Stomach smooth muscle (tissue), 2 donors: ENCODE data around the gene TTC28.

ENCODE experiments used
- H3K27ac ChIP-seq: one replicate; pipeline ENCODE4 v1.7.0; 2013; ENCODE audit warnings: mild to moderate bottlenecking, low read length, inconsistent platforms
- H3K27me3 ChIP-seq, 2 donors: one replicate each; pipeline ENCODE4 v1.7.0; 2013; ENCODE audit warnings: low read length in 2 of 2; ENCODE audit not compliant: insufficient read depth in 2 of 2, control insufficient read depth in 1 of 2
- H3K36me3 ChIP-seq, 2 donors: one replicate each; pipeline ENCODE4 v1.7.0; 2013; ENCODE audit warnings: low read length in 2 of 2; ENCODE audit not compliant: control insufficient read depth in 2 of 2, insufficient read depth in 2 of 2
- H3K4me1 ChIP-seq: one replicate; pipeline ENCODE4 v1.7.0; 2013; ENCODE audit warnings: low read length; ENCODE audit not compliant: control insufficient read depth, insufficient read depth
- H3K4me3 ChIP-seq, 2 donors: one replicate each; pipeline ENCODE4 v1.7.0; 2013; ENCODE audit warnings: low read length in 2 of 2
- H3K9ac ChIP-seq, 2 donors: one replicate each; pipeline ENCODE4 v1.7.0; 2013; ENCODE audit warnings: low read length in 2 of 2, mild to moderate bottlenecking in 1 of 2
- H3K9me3 ChIP-seq, 2 donors: one replicate each; pipeline ENCODE4 v1.7.0; 2013; ENCODE audit warnings: low read length in 2 of 2; ENCODE audit not compliant: control insufficient read depth in 2 of 2
- donor health status: healthy.
- donor health status: Pancreatic carcinoma.

TTC28 gene

GRCh38 chr22:28141614-28142013 is 538.0 kb downstream of the TTC28 start:
- H3K9ac ChIP-seq: no peak overlapping the region
- H3K36me3 ChIP-seq: no peaks in the 10 kb centered on the region
- H3K27me3 ChIP-seq: no peaks in the 10 kb centered on the region
- H3K4me1 ChIP-seq: peaks cover 5% of the 10 kb centered on the region
- no peak overlapping the region for H3K4me3 ChIP-seq
- no peaks in the 10 kb centered on the region for H3K9me3 ChIP-seq
- H3K27ac ChIP-seq: no peak overlapping the region

- H3K27ac ChIP-seq: no peak overlapping the region
- no peaks in the 10 kb centered on the region for H3K27me3 ChIP-seq
- H3K9me3 ChIP-seq: no peaks in the 10 kb centered on the region
- H3K9ac ChIP-seq: no peak overlapping the region
- H3K36me3 ChIP-seq: no peaks in the 10 kb centered on the region
- peaks cover 5% of the 10 kb centered on the region for H3K4me1 ChIP-seq
- no peak overlapping the region for H3K4me3 ChIP-seq
Observed at GRCh38 chr22:28139961-28140360, 539.7 kb downstream of the TTC28 start.

DNA sequence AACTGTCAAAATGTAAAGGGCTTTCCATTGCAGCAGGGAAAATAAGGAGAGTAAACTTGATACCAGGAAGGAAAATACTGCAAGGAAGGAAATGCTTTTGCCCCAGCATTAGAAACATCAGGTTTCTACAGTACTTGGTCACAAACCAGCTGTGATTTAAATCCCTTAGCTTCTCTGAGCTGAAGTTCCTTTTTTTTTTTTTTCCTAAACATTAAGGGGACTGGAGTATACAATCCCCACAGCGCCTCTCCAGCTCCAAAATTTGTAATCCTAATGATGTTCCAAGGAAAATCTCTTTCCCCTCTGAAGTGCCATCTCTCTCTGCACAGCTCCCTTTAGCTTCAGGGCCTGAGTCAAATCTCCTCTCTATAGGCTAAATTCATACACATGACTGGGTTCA is 540.1 kb downstream of the TTC28 start:
- Histone ChIP-seq H3K9me3 (no peaks in the 10 kb centered on the region), H3K9ac (no peak overlapping the region), H3K27ac (no peak overlapping the region), H3K4me3 (no peak overlapping the region), H3K4me1 (peaks cover 5% of the 10 kb centered on the region), H3K36me3 (no peaks in the 10 kb centered on the region), H3K27me3 (no peaks in the 10 kb centered on the region)

GRCh38 chr22:28137036-28137435 is 542.6 kb downstream of the TTC28 start:
- Histone ChIP-seq H3K36me3 (no peaks in the 10 kb centered on the region), H3K4me1 (no peaks in the 10 kb centered on the region), H3K9me3 (no peaks in the 10 kb centered on the region), H3K9ac (no peak overlapping the region), H3K27me3 (no peaks in the 10 kb centered on the region), H3K4me3 (no peak overlapping the region), H3K27ac (no peak overlapping the region)

DNA sequence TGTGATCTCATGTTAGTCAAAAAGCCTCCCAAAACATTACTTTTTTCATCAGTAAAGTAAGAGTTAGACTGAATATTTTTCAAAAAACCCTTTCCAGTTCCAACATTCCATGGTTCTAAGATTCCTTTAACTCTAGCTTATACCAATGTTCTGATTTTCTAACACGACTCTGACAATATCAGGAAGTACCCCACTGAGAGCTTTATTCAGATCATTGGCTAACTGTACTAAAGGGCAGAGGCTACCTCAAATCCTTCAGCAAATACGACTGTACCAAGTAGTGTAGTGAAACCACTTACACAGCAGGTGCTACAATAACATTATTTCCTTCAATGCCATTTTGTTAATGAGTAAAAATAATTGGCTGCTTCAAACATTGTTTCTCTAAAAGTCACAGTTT is 547.2 kb downstream of the TTC28 start:
- Histone ChIP-seq H3K36me3 (no peaks in the 10 kb centered on the region), H3K9ac (no peak overlapping the region), H3K4me3 (no peak overlapping the region), H3K4me1 (no peaks in the 10 kb centered on the region), H3K9me3 (no peaks in the 10 kb centered on the region), H3K27me3 (no peaks in the 10 kb centered on the region), H3K27ac (no peak overlapping the region)

DNA sequence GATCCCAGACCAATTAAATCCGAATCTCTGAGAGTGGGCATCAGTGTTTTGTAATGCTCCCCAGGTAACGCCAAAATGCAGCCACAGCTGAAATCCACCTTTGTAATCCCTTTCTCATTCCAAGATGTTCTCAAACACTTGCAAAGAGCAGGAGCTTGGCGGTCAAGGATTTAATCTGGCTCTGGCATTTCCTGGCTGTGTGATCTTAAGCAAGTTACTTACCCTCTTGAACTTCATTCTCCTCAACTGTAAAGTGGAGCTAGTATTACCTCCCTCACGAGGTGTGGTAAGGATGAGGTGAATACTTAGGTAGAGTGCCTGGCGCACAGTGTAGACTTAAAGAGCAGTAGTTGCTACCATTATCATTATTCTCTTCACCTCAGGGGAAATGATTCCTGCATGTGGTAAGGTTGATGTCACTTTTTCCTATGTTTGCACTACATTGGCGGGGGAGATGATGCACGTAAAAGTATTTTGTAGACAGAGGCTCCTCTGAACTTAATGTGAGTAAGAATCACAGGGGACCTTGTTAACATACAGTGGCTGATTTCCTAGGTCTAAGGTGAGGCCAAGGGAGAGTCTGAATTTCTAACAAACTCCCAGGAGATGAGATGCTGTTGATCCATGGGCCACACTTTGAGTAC is 550.2 kb downstream of the TTC28 start:
- Histone ChIP-seq H3K27me3 (no peaks in the 10 kb centered on the region), H3K36me3 (no peaks in the 10 kb centered on the region), H3K27ac (no peak overlapping the region), H3K9ac (no peak overlapping the region), H3K4me3 (no peak overlapping the region), H3K9me3 (no peaks in the 10 kb centered on the region), H3K4me1 (no peaks in the 10 kb centered on the region)

DNA sequence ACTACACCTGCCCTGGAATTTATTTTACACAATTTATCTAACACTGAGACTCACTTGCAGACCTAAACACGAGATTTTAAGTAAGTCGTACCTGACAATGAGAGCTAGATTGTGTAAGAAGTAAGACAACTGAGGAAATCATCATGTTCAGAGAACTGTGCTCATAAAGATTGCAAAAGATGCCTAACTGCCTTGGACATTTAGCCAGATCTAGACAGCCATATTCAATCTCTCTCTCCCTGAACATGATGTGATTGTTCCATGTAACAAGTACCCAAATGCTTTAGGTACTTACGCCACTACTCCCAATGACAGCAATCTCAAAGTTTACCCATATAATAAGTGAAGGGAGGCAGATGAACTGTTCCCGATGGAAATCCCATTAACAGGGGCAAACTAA is 550.8 kb downstream of the TTC28 start:
- H3K9me3 ChIP-seq: no peaks in the 10 kb centered on the region
- H3K27me3 ChIP-seq: no peaks in the 10 kb centered on the region
- H3K4me3 ChIP-seq: no peak overlapping the region
- H3K4me1 ChIP-seq: no peaks in the 10 kb centered on the region
- H3K36me3 ChIP-seq: no peaks in the 10 kb centered on the region
- no peak overlapping the region for H3K9ac ChIP-seq
- no peak overlapping the region for H3K27ac ChIP-seq

DNA sequence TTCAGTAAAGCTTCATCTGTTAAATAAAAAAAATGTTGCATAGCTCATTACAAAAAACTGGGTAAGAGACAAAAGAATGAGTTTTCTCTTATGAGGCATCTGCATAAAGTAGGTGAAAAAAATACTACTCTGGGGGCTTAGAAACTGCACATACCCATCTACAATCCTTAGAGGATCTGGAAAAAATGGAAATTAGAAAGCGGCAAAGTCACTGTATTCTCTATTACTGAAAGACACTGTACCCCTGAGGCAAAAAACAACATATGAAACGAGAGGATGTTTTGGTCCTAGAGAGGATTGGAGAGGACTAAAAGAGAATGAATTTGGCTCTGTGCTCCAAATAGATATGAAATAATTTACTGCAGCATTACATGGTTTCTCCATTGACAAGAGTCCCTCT is 553.8 kb downstream of the TTC28 start:
- no peaks in the 10 kb centered on the region for H3K4me1 ChIP-seq
- H3K9me3 ChIP-seq: no peaks in the 10 kb centered on the region
- H3K9ac ChIP-seq: no peak overlapping the region
- H3K27ac ChIP-seq: no peak overlapping the region
- H3K27me3 ChIP-seq: no peaks in the 10 kb centered on the region
- H3K4me3 ChIP-seq: no peak overlapping the region
- no peaks in the 10 kb centered on the region for H3K36me3 ChIP-seq

DNA sequence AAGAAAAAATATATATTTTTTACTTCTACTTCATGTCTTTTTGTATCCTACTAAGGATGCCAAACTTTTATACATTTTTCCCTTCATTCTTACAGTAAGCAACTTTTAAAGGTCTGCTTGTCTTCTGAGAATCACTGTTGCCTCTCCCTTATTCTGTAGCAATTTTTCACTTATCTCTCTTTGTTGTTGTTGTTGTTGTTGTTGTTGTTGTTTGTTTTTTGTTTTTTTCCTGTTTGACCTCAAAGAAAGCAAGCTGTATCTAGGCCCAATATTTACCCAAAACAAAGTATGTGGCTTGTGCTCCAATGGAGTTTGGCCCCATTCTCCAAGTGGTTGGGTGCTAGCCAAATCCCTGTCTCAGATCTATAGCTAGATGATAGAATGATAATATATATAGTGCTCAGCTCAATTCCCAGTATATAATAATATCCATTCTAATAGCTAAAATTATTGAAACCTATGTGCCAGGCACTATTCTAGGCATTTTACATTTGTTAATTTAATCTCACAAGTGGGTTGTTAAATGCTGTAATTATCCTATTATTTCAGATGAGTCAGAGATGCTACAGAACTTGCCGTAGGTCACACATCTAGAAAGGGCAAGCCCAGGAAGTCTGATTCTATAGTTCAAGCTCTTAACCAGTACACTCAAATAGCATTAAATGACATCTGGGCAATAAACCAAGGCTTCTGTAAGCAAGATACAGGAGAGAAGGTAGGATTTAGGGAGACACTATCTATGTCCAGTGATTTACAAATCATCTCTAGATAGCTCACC is 555.5 kb downstream of the TTC28 start:
- H3K9ac ChIP-seq: no peak overlapping the region
- H3K4me1 ChIP-seq: no peaks in the 10 kb centered on the region
- no peaks in the 10 kb centered on the region for H3K27me3 ChIP-seq
- no peak overlapping the region for H3K27ac ChIP-seq
- no peaks in the 10 kb centered on the region for H3K9me3 ChIP-seq
- H3K36me3 ChIP-seq: no peaks in the 10 kb centered on the region
- H3K4me3 ChIP-seq: no peak overlapping the region

DNA sequence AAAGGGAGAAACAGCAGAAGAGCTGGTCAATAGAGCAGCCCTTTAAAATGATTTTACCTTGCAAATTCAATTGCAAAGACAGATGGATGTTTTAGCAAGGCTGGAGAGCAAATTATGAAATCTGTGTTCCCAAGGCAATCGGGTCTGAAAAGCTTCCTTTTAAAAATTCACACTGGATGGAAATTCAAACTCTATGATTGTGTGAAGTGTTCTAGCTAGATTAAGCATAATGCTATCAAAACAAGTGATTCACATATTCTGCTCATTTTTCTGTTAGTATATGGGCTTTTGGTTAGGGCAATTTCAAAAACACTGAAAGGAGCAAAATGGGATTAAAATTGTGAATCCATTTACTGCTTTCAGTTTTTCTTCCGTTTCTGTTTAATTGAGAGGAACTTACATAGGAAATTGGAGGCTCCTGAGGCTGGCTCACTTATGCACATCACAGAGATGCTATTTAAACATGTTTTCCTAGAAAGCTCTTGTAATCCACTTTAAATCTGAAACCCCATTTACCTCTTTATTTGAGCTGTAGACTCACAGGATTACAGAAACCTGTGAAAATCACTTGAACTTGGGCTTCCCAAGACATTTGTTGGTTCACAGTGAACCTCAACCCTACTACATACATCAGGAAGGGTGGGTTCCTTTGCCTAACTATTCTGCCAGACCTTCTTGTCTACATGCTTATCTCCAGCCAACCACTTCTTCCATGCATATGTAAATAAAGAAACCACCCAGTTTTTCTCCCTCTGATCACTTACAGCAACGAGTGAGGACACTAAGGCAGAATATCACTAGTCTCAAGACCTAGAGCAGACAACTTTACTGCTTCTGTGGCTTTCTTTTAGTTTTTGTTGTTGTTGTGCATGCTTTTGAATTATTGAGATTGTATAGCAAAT is 558.7 kb downstream of the TTC28 start:
- Histone ChIP-seq H3K27me3 (no peaks in the 10 kb centered on the region), H3K4me3 (no peak overlapping the region), H3K4me1 (peaks cover 9% of the 10 kb centered on the region), H3K9ac (no peak overlapping the region), H3K36me3 (no peaks in the 10 kb centered on the region), H3K27ac (no peak overlapping the region), H3K9me3 (no peaks in the 10 kb centered on the region)
